ENCODE results near the gene SPDYE2B.
"Not testable (repeated sequence)": the region's sequence is repeated elsewhere in the genome, so short reads cannot be mapped to it uniquely, and the experiment has no call there.

SPDYE2B gene

GRCh38 chr7:102697642-102698512, 47.8 kb downstream of the SPDYE2B start:
- not testable (repeated sequence) for H3K27ac Mint-ChIP-seq; H3K4me3 Mint-ChIP-seq; H3K9me3 Mint-ChIP-seq; H3K36me3 Mint-ChIP-seq (ENCODE audit: low read depth)
- peaks cover 16% of the 10 kb centered on the region for H3K4me1 Mint-ChIP-seq
- H3K27me3 Mint-ChIP-seq (ENCODE audit: low read depth) = peaks cover 15% of the 10 kb centered on the region

GRCh38 chr7:102698962-102699750, 49.0 kb downstream of the SPDYE2B start:
- H3K4me3 Mint-ChIP-seq; H3K9me3 Mint-ChIP-seq; H3K36me3 Mint-ChIP-seq (ENCODE audit: low read depth); H3K27ac Mint-ChIP-seq: not testable (repeated sequence)
- Mint-ChIP-seq H3K27me3 (ENCODE audit: low read depth) (peaks cover 11% of the 10 kb centered on the region), H3K4me1 (peaks cover 16% of the 10 kb centered on the region)
